ENCODE measurements around the gene DGCR6L.
"Not testable (repeated sequence)": the region's sequence is repeated elsewhere in the genome, so short reads cannot be mapped to it uniquely, and the experiment has no call there.

The DGCR6L gene

DNA sequence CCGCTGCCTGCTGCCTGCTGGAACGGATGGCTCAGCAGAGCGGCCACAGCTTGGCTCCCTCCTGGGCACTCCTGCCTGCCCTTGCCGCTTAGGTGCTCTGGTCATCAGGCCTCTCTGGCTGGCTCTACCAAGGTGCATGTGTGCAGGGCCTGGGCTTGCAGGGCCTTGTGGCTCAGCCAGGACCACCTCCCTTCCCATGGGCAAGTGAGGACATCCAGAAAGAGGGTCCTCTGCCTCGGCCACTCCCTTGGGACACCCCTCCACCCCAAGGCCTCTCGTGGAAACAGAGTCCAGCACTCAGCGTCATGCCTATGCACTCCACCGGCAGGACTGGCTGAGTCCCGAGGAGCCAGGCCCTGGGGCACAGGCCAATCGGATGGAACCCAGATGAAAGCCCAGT is 45.5 kb downstream of the DGCR6L start:
- not testable (repeated sequence) for DNase-seq

DNA sequence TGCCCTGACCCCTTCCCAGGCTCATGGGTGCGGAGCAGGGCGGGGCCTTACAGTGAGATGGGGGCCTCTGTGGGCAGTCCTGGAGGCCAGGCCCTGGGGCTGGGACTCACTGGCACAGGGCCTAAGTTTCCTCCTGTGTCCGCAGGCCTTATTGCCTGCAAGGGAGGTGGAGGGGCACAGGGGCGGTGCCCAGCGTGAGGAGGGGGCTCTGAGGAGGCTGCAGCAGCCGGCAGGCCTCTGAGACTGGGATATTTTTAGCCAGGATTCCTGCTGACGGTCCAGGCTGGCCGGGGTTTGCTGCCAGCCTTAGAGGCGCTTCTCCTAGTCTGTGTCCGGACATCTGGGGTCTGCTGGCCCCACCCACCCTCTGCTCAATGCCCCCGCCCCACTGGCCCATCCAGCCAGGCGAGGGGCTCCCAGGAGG is 46.1 kb downstream of the DGCR6L start:
- no peak for DNase-seq

DNA sequence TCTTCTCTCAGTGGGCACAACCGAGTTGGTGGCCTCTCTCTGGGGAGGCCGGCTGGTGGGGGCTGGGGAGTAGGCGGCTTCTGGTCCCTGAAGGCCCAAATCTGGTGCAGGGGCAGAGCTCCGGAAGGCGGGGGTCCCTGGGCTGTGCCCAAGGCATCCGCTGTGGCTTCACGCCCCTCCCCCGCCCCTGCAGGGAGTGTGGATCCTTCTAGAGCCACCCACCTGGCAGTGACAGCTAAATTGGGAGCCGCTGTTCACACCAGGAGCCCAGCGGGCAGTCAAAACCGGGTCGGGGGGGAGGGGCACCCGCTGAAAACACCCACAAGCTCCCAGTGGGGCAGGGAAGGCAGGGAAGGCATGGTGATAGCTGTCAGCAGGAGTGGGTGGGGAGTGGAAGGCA is 47.2 kb downstream of the DGCR6L start:
- DNase-seq, result no peak

DNA sequence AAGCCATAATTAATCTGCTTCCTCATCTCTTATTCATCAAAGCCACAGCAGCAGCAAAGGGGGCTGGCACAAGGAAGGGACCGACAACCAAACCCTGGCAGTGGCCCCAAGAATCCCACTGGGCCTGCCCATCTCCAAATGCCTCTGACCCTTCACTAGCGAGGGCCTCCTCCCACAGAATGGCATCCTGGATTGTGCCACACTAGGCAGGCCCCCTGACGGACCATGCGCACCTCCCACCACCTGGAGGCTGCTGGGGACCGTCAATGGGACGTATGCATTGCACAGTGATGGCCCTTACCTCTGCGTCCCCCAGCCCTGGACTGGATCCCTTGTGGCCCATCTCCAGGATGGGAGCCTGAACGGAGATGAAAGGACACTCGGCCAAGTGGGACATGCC is 47.7 kb downstream of the DGCR6L start:
- DNase-seq, result no peak

DNA sequence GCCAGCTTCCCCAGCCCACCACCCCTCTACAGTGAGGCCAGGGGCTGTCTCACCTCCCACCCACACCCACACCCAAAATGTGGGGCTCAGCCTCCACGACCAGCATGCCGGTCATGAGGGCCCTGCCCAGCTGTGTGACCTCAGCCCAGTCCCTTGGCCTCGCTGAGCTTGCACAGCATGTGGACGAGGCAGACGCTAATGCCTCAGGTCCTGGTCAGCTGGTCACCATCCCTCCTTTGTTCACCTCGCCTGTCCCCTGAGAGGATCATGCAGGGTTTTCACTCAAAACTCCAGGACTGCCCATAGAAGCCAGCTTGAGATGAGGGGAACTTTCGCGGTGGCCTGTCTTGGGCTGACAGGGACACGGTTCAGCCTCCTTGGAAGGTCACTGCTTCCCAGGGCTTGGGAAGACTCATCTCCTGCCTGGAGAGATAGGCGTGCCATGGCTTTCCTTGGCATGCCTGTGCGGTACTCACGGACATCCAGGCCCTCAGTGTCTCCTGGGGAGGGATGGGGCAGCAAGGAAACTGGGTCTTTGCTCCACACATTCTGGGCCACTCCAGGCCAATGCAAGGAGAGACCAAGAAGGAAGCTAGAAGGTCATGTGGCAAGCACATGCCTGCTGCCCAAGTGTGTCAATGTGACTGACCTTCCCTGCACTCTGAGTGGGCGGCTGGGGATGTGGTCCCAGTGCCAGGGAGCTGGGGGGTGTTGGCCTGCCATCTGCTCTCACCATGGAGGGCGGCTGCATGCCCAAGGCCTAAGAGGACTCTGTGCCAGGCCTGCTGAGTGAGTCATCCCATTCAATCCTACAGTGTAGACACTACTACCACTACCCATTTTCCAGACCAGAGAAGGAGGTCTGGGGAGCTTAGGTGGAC is 48.5 kb downstream of the DGCR6L start:
- no peak for DNase-seq

DNA sequence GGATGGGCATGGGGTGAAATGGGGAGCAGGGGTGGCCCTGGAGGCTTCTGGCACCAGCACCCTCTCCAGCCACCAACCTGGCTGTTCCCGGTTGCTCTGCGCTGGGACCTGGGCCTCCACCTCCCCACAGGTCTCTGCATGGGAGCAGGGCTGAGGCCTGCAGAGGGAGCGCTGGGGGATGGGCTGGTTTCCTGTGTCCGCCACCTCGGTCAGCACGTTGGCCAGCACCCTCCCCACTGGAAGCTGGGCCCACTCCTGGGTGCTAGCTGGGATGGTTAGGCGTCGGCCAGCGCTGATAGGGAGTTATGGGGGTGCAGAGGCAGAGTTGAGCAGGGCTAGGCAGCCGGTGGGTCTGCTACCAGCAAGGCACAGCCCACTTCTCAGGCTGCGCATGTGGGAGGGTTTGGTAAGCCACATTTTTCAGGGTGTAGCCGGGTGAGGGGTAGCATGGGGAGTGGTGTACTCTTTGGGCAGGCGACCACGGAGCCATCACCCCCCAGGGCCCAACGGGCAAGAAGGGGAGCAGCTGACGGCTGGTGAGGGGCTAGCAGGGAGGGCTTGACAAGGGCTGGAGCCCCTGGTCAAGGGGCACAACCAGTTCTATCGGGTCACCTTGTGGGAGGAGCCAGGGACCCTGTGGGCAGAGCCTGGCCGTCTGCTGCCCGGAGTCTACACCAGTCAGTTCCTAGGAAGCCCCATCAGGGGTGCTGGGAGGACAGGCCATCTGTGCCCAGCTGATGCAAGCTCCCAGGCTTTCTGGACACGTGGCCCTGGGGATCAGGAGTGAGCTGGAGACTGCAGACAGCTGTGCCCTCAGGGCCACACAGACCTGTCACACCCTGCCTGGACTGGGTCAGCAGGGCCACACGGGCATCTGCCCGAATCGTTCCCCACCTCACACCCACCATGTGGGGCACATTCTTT is 49.4 kb downstream of the DGCR6L start:
- DNase-seq, result not testable (repeated sequence)

DNA sequence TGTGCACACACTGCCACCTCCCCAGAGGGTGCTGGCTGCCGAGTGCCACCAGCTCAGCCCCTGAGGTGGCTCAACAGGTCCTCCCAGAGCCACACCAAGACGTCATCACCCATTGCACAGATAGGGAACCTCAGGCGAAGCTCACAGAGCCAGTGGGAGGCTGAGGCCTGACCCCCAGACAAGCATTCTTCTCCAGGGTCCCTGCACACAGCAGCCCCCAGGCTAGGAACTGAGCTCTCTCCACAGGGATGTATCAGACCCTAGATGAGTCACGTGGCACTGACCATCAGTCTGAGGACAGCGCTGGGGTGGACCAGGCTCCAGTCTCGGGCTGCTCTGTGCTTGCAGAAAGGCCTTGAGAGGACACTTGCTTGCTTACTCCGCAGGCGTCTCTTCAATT is 50.2 kb downstream of the DGCR6L start:
- DNase-seq, result not testable (repeated sequence)

DNA sequence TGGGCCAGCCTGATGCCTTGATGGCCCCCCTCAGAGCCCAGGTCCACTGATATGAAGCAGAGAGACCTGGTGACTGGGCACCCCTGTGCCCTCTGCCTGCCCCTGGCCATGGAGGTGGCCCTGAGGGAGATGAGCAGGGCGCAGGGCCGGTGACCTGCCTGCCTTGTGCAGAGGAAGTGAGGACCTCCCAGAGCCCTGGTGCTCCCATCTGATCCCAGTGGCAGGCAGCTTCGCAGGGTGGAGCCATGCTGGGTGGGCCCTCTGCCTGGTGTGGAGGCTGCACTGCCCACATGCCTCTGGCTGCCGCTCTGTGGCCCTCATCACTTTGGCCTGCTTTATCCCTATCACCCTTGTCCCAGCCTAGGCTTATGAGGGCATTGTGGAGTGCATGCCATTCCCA is 50.7 kb downstream of the DGCR6L start:
- DNase-seq, result not testable (repeated sequence)

DNA sequence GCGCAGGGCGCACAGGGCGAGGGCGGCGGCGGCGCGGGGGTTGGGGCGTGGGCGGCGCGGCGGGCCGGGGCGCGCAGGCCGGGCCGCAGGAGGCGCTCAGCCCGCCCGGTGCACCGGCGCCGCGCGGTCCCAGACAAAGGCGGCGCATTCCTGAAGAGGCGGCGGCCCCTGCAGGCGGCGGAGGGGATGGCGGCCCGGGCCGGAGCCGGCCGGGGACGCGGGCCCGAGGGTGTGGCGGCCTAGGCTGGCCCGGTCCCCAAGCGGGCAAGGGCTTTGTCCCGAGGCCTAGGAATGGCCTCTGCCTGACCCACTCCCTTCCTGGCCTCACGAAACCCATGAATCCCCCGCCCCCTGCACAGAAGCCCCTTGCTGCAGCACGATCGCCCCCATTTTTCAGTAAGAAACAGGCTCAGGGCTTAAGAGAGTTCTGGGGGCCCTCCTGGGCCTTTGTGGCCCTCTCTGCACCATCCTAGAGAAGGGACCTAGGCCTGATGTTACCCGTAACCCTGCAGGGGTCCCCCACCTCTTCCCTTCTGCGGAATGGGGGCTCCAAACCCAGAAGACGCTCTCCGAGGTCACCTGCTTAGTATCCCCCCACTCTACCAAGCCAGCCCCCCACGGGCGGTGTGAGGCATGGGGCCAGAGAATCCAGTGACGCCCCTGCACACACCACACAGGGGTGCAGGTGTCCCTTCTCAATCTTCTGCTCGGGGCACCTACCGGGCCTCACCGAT is 51.4 kb downstream of the DGCR6L start, which contains the start of gene RTN4R:
Gene RTN4R (minus strand): TSS at position 40 of the 734 bp plus-strand sequence. CDS start 226 bp downstream, outside the sequence.
- peak; percentile 83 for DNase-seq

DNA sequence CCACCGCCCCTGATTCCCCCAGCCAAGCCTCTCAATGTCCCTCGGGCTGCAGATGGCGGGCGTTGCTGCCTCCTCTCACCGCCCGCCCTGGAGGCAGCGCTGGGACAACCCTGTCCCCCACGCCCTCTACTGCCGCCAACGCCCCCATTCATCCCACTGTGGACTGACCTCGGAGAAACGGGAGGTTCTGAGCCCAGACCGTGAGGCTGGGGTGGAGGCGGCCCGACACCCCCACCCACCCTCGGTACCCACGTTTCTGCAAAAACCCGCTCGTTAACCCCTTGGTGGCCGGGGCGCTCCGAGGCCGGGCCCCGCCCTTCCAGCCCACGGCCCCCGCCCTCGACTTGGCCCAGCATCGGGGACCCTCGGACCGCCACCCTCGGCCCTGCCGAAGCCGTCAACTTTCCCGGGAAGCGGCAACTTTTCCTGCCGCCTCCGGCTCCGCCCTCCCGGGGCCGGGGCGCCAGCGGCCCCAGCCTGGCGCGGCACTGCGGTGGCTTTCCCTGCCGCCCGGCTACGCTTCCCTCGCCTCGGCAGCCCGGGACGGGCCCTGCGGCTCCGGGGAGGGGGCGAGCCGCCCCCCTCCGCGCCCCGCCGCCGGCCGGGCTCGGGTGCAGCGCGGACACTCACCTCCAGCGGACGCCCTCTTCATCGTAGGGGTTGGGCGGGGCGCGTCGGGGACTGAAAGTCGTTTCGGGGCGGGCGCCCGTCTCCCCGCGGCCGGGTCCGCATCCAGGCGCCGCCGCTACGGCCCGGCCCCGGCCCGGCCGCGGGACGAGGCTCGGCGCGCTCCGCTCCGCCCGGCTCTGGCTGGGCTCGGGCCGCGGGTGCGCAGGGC is 52.2 kb downstream of the DGCR6L start:
- DNase-seq, result no peak

DNA sequence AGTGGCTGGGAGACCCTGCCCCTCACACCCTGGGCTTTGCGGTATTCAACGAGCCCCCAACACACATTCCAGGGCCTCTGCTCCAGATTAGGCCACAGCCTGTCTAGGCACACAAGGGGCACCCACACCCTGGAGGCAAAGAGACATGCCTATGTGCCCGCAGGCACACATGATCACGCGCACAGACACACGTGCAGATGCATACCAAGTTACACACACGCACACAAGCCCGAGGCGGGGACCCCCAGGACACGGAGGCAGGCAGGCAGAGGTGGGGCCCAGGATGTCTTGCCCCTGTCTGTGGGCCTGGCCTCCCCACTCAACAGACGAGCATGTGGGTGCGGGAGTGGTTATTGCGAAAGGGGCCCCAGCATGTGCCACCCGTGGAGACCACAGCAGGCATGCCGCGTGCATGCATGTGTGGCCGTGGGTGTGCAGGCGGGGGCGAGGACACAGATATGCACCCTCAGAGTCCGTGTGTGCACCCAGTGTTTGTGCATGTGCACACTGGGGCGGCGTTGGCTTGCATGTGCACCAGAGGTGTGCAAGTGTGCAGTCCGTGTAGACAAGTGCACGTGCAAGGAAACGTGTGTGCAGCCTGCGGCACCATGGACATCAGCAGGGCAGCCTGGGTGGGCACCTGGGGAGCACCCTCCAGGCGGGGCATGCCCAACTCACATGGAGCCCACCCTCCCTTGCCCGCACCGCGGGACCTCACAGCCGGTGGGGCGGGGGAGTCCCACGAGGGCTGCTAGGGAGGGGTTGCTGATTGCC is 53.0 kb downstream of the DGCR6L start:
- DNase-seq, result not testable (repeated sequence)

DNA sequence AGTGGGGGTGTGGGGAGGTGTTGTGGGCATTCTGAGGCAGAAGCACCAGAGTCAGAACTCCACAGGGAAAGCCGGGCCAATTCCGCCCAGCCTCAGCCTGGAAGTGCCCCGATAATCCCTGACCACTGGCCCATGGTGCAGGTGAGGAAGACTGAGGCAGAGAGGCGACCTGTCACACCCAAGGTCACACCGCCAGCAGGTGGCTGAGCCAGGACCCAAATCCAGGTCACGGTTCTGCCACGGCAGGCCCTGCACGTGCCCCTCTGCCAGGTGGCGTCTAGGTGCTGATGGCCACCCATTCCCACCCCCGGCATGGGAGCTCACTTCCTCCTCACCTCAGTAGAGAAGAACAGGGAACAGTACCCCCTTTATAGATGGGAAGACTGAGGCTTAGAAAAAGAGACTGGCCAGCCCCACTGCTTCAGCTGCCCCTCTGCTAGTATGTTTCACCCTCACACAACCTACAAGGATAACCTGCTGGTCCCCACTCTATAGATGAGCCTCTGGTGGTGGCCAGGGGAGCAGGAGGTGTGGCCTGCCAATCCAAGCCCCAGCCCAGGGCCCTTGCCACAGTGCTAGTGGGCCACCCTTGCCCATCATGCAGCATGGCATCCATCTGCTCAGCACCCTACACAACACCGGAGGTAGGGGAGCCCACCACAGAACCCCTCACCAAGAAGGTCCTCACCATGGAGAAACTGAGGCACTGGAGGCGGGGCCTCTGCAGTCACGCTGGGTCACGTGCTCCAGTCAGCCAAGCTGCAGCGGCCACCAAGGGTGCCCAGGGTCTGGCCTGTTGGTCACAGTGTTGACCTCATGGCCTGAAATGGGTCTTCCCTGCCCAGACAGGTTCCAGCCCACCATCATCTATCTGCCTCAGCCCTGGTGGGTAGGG is 53.8 kb downstream of the DGCR6L start:
- not testable (repeated sequence) for DNase-seq

DNA sequence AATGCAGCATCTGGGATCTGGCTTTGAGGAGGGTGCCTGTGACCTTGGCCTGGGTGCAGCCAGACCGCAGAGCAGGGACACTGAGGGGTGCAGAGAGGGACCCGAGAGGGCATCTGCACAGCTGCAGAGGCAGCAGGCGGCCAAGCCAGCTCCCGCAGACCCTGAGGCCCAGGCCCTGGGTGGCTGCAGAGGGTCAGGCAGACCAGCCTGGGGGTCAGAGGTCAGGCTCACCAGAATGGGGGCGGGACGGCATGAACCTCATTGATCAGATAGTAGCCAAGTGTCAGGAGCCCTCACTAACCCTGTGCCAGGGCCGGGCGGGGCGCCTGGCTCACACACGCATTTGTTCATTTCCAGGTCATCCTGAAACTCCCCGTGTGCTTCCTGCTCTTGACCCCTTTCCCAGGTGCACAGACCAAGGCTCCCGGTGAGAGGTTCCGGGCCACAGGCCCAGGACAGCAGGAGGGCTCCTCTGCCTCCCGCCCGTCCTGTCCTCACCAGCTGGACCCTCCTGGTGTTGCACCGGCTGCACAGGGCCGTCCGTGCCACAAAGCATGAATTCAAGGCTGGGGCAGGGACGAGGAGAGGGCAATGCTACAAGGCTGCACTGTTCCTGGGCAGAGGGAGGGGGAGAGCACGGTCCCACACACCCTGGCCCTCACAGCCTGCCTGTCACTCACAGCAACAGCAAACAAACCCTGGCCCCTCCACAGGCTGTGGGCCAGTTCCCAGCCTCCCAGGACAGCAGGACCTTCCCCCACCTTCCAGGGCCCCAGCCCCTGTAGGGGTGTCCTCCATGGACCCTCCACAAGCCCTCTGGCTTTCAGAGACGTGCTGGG is 55.0 kb downstream of the DGCR6L start:
- DNase-seq, result no peak

Measured in OCI-M1 (cell line).